SK-N-SH treated with all-trans-retinoic acid at 6 μM for 48 hours (cell line): ENCODE measurements around the gene CYP4F12.
"Not testable (repeated sequence)": the region's sequence is repeated elsewhere in the genome, so short reads cannot be mapped to it uniquely, and the experiment has no call there.

Experiments
- ATAC-seq: fragments of 200-7000 bp; cut with Tn5 transposase; 3 replicates; pipeline ENCODE4 v1.9.1; 2020; ENCODE audit warnings: mild to moderate bottlenecking, moderate library complexity
- ARNTL ChIP-seq: fragments of 450-650 bp; formaldehyde crosslinking; IDR thresholded peaks from 2 replicates; pipeline ENCODE4 v1.5.0; 2020; ENCODE audit warnings: low read depth, mild to moderate bottlenecking, moderate library complexity, borderline replicate concordance
- BACH2 ChIP-seq: fragments of 250-450 bp; sonication (Bioruptor Pico); IDR thresholded peaks from 2 replicates; pipeline ENCODE4 v1.9.0; 2021; ENCODE audit warnings: mild to moderate bottlenecking, borderline replicate concordance
- CREB5 ChIP-seq: fragments of 250-450 bp; sonication (Bioruptor Pico); IDR thresholded peaks from 2 replicates; pipeline ENCODE4 v1.5.1; 2020; ENCODE audit warnings: low read depth, mild to moderate bottlenecking, moderate library complexity
- CSRNP3 ChIP-seq: fragments of 250-450 bp; sonication (Bioruptor Pico); IDR thresholded peaks from 2 replicates; pipeline ENCODE4 v1.5.1; 2021; ENCODE audit warnings: mild to moderate bottlenecking, moderate library complexity
- ESRRG ChIP-seq: fragments of 250-450 bp; sonication (Bioruptor Pico); IDR thresholded peaks from 2 replicates; pipeline ENCODE4 v1.6.1; 2021; ENCODE audit warnings: mild to moderate bottlenecking
- GLIS3 ChIP-seq: fragments of 250-450 bp; sonication (Bioruptor Pico); IDR thresholded peaks from 2 replicates; pipeline ENCODE4 v1.5.0; 2020; ENCODE audit warnings: mild to moderate bottlenecking, moderate library complexity
- ISL1 ChIP-seq: fragments of 250-450 bp; sonication (Bioruptor Pico); IDR thresholded peaks from 2 replicates; pipeline ENCODE4 v2.1.2; 2022; ENCODE audit warnings: mild to moderate bottlenecking, moderate library complexity
- OSR1 ChIP-seq: fragments of 250-450 bp; sonication (Bioruptor Pico); IDR thresholded peaks from 2 replicates; pipeline ENCODE4 v1.8.0; 2022; ENCODE audit warnings: moderate library complexity, mild to moderate bottlenecking, inconsistent platforms
- PATZ1 ChIP-seq: fragments of 250-450 bp; sonication (Bioruptor Pico); IDR thresholded peaks from 2 replicates; pipeline ENCODE4 v1.8.0; 2020; ENCODE audit warnings: mild to moderate bottlenecking, moderate library complexity, borderline replicate concordance
- POU6F1 ChIP-seq: fragments of 250-450 bp; sonication (Bioruptor Pico); IDR thresholded peaks from 2 replicates; pipeline ENCODE4 v1.8.0; 2021; ENCODE audit warnings: low read depth, mild to moderate bottlenecking, moderate library complexity, borderline replicate concordance
- PPARA ChIP-seq: fragments of 250-450 bp; sonication (Bioruptor Pico); IDR thresholded peaks from 2 replicates; pipeline ENCODE4 v1.5.0; 2020; ENCODE audit warnings: mild to moderate bottlenecking, borderline replicate concordance
- RARB ChIP-seq: fragments of 250-450 bp; sonication (Bioruptor Pico); IDR thresholded peaks from 2 replicates; pipeline ENCODE4 v1.8.0; 2021; ENCODE audit warnings: mild to moderate bottlenecking, moderate library complexity
- SNAI2 ChIP-seq: fragments of 250-450 bp; sonication (Bioruptor Pico); IDR thresholded peaks from 2 replicates; pipeline ENCODE4 v1.5.0; 2020; ENCODE audit warnings: mild to moderate bottlenecking, moderate library complexity
- TCF4 ChIP-seq: fragments of 250-450 bp; sonication (Bioruptor Pico); IDR thresholded peaks from 2 replicates; pipeline ENCODE4 v1.8.0; 2021; ENCODE audit warnings: mild to moderate bottlenecking, moderate library complexity, borderline replicate concordance
- TOX ChIP-seq: fragments of 250-450 bp; sonication (Bioruptor Pico); IDR thresholded peaks from 2 replicates; pipeline ENCODE4 v1.8.0; 2021; ENCODE audit warnings: mild to moderate bottlenecking, moderate library complexity, borderline replicate concordance
- TSHZ2 ChIP-seq: fragments of 250-450 bp; sonication (Bioruptor Pico); IDR thresholded peaks from 2 replicates; pipeline ENCODE4 v1.5.0; 2020; ENCODE audit warnings: mild to moderate bottlenecking, moderate library complexity
- ZC3H10 ChIP-seq: fragments of 250-450 bp; sonication (Bioruptor Pico); IDR thresholded peaks from 2 replicates; pipeline ENCODE4 v1.5.1; 2021; ENCODE audit warnings: mild to moderate bottlenecking, moderate library complexity
- ZFP3 ChIP-seq: fragments of 250-450 bp; sonication (Bioruptor Pico); IDR thresholded peaks from 2 replicates; pipeline ENCODE4 v1.5.0; 2020; ENCODE audit warnings: mild to moderate bottlenecking, moderate library complexity
- ZFP30 ChIP-seq: fragments of 450-650 bp; formaldehyde crosslinking; IDR thresholded peaks from 2 replicates; pipeline ENCODE4 v1.5.0; 2022; ENCODE audit warnings: mild to moderate bottlenecking, moderate library complexity
- ZNF565 ChIP-seq: fragments of 450-650 bp; formaldehyde crosslinking; conservative IDR thresholded peaks from 2 replicates; pipeline ENCODE4 v1.5.0; 2020; ENCODE audit warnings: low read depth, mild to moderate bottlenecking, moderate library complexity
- ZNF70 ChIP-seq: fragments of 450-650 bp; formaldehyde crosslinking; IDR thresholded peaks from 2 replicates; pipeline ENCODE4 v1.5.0; 2020; ENCODE audit warnings: mild to moderate bottlenecking, moderate library complexity

Gene CYP4F12

GRCh38 chr19:15675560-15675959 lies 2.7 kb downstream of the CYP4F12 start:
- no peak for ATAC-seq
- no peak for TF ChIP-seq ARNTL
- no peak for TF ChIP-seq SNAI2 (CRISPR knock-in tag)
- TF ChIP-seq OSR1, result no peak
- no peak for TF ChIP-seq ESRRG (CRISPR knock-in tag)
- TF ChIP-seq CREB5 (CRISPR knock-in tag), result no peak
- TF ChIP-seq ZFP30 (CRISPR knock-in tag), result no peak
- TF ChIP-seq ZC3H10 (CRISPR knock-in tag), result no peak
- TF ChIP-seq TCF4, result no peak
- TF ChIP-seq RARB (CRISPR knock-in tag), result no peak
- TF ChIP-seq PPARA (CRISPR knock-in tag), result no peak
- no peak for TF ChIP-seq TOX (CRISPR knock-in tag)
- TF ChIP-seq ISL1 (CRISPR knock-in tag), result no peak
- no peak for TF ChIP-seq ZNF565 (CRISPR knock-in tag)
- TF ChIP-seq BACH2 (CRISPR knock-in tag), result no peak
- TF ChIP-seq GLIS3 (CRISPR knock-in tag), result no peak
- TF ChIP-seq ZNF70 (CRISPR knock-in tag), result no peak
- TF ChIP-seq, all 23 proteins: peak for 0

GRCh38 chr19:15679089-15679488 lies 6.2 kb downstream of the CYP4F12 start:
- no peak for ATAC-seq
- no peak for TF ChIP-seq BACH2 (CRISPR knock-in tag)
- no peak for TF ChIP-seq GLIS3 (CRISPR knock-in tag)
- no peak for TF ChIP-seq SNAI2 (CRISPR knock-in tag)
- TF ChIP-seq ZC3H10 (CRISPR knock-in tag), result no peak
- no peak for TF ChIP-seq POU6F1 (CRISPR knock-in tag)
- TF ChIP-seq TOX (CRISPR knock-in tag), result no peak
- TF ChIP-seq ZFP3, result no peak
- no peak for TF ChIP-seq PPARA (CRISPR knock-in tag)
- TF ChIP-seq ISL1 (CRISPR knock-in tag), result no peak
- no peak for TF ChIP-seq ZFP30 (CRISPR knock-in tag)
- TF ChIP-seq PATZ1, result no peak
- TF ChIP-seq ARNTL, result no peak
- TF ChIP-seq TSHZ2 (CRISPR knock-in tag), result no peak
- TF ChIP-seq ZNF565 (CRISPR knock-in tag), result no peak
- no peak for TF ChIP-seq RARB (CRISPR knock-in tag)
- TF ChIP-seq OSR1, result no peak
- TF ChIP-seq ZNF70 (CRISPR knock-in tag), result no peak

GRCh38 chr19:15679865-15680264 lies 7.0 kb downstream of the CYP4F12 start:
- ATAC-seq, result not testable (repeated sequence)

GRCh38 chr19:15680478-15681322 lies 7.8 kb downstream of the CYP4F12 start:
- no peak for ATAC-seq
- TF ChIP-seq ISL1 (CRISPR knock-in tag) (no peak), BACH2 (CRISPR knock-in tag) (no peak), PPARA (CRISPR knock-in tag) (no peak), CSRNP3 (CRISPR knock-in tag) (no peak), RARB (CRISPR knock-in tag) (no peak)
